ENCODE measurements around the gene SHC1.

The SHC1 gene

GRCh38 chr1:154982897-154983648 is 12.5 kb upstream of the SHC1 start, which contains the start of gene FLAD1 (continued):
- TF ChIP-seq ZNF473 (tag by site-specific recombination; IDR thresholded peaks at IDR 0.05) (no peak), PBX3 (CRISPR knock-in tag; IDR thresholded peaks at IDR 0.05) (peak; percentile 100), ZBTB8A (tag by site-specific recombination; IDR thresholded peaks at IDR 0.05) (peak; percentile 42; the same call in 1 of the 2 replicates), ZNF133 (tag by site-specific recombination; IDR thresholded peaks at IDR 0.05) (no peak), ZNF629 (tag by site-specific recombination; IDR thresholded peaks at IDR 0.05) (peak; percentile 63), ZBTB17 (tag by site-specific recombination; IDR thresholded peaks at IDR 0.05) (peak; percentile 60), ZNF704 (tag by site-specific recombination; IDR thresholded peaks at IDR 0.05) (no peak), ZNF174 (tag by site-specific recombination; IDR thresholded peaks at IDR 0.05) (no peak), ZNF211 (tag by site-specific recombination; IDR thresholded peaks at IDR 0.05; ENCODE audit: low read depth) (no peak), EGR2 (tag by site-specific recombination; IDR thresholded peaks at IDR 0.05; ENCODE audit: low read depth) (peak; percentile 84), KLF8 (tag by site-specific recombination; IDR thresholded peaks at IDR 0.05) (peak; percentile 54; the same call in 1 of the 2 replicates), ZNF518A (tag by site-specific recombination; conservative IDR thresholded peaks at IDR 0.05; ENCODE audit: low read depth) (peak; percentile 65), ZNF558 (tag by site-specific recombination; IDR thresholded peaks at IDR 0.05) (no peak), ZNF302 (tag by site-specific recombination; IDR thresholded peaks at IDR 0.05; ENCODE audit: low read depth) (no peak), KLF10 (tag by site-specific recombination; IDR thresholded peaks at IDR 0.05) (peak; percentile 72), ZXDB (tag by site-specific recombination; IDR thresholded peaks at IDR 0.05) (peak; percentile 93), TRIM28 (IDR thresholded peaks at IDR 0.05; ENCODE audit: borderline replicate concordance, low read length) (no peak), ZNF514 (tag by site-specific recombination; IDR thresholded peaks at IDR 0.05) (no peak), ZFHX2 (tag by site-specific recombination; conservative IDR thresholded peaks at IDR 0.05) (peak; percentile 89), BCL11B (tag by site-specific recombination; IDR thresholded peaks at IDR 0.05; ENCODE audit: low read depth) (no peak), ZFP3 (tag by site-specific recombination; IDR thresholded peaks at IDR 0.05; ENCODE audit: low read depth) (no peak)

All from HEK293 (cell line).